ENCODE data around the gene LONRF3.

DNA sequence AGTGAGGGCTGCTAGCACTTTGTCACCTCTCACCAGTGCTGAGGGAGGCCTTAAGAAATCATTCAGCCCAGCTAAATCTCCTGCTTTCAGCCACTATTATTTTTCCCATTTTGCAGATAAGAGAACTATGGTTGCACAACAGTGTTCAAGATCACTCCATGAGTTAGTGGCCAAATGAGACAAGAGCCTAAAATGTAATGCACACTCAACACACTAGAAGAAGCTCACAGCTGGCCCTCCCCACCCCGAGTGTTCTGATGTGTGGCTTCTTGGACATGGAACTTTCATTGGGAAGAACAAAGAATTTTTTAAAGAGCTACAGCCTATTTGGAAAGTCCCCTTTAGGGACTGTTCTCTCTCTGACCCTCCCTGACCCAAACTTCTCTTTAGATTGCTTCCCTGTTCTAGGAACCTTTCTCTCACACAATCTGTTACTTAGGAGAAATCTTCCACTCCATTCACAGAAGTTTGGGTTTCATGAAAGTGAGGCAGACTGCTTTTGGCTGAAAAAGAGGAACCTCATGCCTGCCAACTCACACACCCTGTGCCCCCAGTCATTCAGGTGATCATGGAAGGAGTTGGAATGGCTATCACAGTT, 54.4 kb downstream of the LONRF3 start:
- TF ChIP-seq POLR2A (IDR thresholded peaks at IDR 0.05) (no peak), POLR2AphosphoS5 (IDR thresholded peaks at IDR 0.05) (no peak)
- TF ChIP-seq, protein P1, sequence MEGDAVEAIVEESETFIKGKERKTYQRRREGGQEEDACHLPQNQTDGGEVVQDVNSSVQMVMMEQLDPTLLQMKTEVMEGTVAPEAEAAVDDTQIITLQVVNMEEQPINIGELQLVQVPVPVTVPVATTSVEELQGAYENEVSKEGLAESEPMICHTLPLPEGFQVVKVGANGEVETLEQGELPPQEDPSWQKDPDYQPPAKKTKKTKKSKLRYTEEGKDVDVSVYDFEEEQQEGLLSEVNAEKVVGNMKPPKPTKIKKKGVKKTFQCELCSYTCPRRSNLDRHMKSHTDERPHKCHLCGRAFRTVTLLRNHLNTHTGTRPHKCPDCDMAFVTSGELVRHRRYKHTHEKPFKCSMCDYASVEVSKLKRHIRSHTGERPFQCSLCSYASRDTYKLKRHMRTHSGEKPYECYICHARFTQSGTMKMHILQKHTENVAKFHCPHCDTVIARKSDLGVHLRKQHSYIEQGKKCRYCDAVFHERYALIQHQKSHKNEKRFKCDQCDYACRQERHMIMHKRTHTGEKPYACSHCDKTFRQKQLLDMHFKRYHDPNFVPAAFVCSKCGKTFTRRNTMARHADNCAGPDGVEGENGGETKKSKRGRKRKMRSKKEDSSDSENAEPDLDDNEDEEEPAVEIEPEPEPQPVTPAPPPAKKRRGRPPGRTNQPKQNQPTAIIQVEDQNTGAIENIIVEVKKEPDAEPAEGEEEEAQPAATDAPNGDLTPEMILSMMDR (IDR thresholded peaks at IDR 0.05) = no peak
